Activated CD4-positive, alpha-beta T cell treated with anti-CD3 and anti-CD28 coated beads for 36 hours (primary cell): ENCODE measurements around the gene SEMA5A. TPM values are rescaled to one million over a fixed set of nuclear protein-coding genes. Genes with fewer than 3 reads are reported as not detected.

Experiments used
- ATAC-seq: fragments of 200-7000 bp; cut with Tn5 transposase; one replicate; pipeline ENCODE4 v1.10.0; 2021; ENCODE audit warnings: mild to moderate bottlenecking, moderate library complexity
- CTCF ChIA-PET: fragments of 350-600 bp; sonication (Branson Sonifier 250); formaldehyde crosslinking; loops from one replicate; lab custom pipeline; 2021; ENCODE audit warnings: antibody characterized with exemption; lab: Charles Lee
- POLR2A ChIA-PET: fragments of 350-600 bp; sonication (Branson Sonifier 250); formaldehyde crosslinking; loops from one replicate; lab custom pipeline; 2021; ENCODE audit warnings: antibody characterized with exemption, inconsistent platforms; lab: Charles Lee
- DNase-seq: peaks from one replicate; pipeline ENCODE4 v3.0.0-alpha.2; 2020
- H3K27ac Mint-ChIP-seq: one replicate; pipeline ENCODE4 v1.8.0; 2021; ENCODE audit warnings: mixed read lengths
- H3K27me3 Mint-ChIP-seq: one replicate; pipeline ENCODE4 v1.8.0; 2021; ENCODE audit warnings: mixed read lengths
- H3K36me3 Mint-ChIP-seq: one replicate; pipeline ENCODE4 v1.8.0; 2021; ENCODE audit warnings: low read depth, mixed read lengths
- H3K4me1 Mint-ChIP-seq: one replicate; pipeline ENCODE4 v1.8.0; 2021; ENCODE audit warnings: mixed read lengths
- H3K4me3 Mint-ChIP-seq: one replicate; pipeline ENCODE4 v1.8.0; 2021; ENCODE audit warnings: mild to moderate bottlenecking, moderate library complexity, mixed read lengths
- H3K9me3 Mint-ChIP-seq: one replicate; pipeline ENCODE4 v1.8.0; 2021; ENCODE audit warnings: low read depth, mixed read lengths
- intact Hi-C, 2 experiments: fragments of 100-400 bp; cut with DNase I in 1 of 2; cut with micrococcal nuclease in 1 of 2; formaldehyde crosslinking; loops; one replicate each; pipeline versions ENCODE4 v1.14.2 to v1.15.1; 2022 to 2024; cut with DNase I, micrococcal nuclease
- total RNA-seq, 2 experiments: library from RNA; stranded (reverse); gene quantifications; one replicate each; pipeline ENCODE4 v1.2.3, GENCODE V29; 2021

The SEMA5A gene
- total RNA-seq, 2 experiments from 2014 or later: 0.04 TPM; not detected in 1

DNA sequence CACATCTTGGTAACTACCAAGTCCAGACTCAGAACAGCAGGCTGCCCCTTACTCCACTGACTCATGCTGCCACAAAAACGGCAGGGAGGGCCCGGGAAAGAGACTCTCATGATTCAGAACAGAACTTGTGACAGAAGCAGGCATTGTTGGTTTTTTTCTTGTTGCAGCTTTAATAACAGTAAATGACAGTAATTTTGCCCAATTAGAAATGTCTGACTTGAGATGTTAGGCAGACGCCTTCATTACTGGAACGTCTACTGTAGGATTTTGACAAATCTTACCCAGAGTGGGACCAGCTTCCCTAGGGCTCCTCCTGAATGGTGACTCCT, 77.9 kb downstream of the SEMA5A start:
- H3K9me3 Mint-ChIP-seq: peaks cover 2% of the 10 kb centered on the region
- H3K27ac Mint-ChIP-seq: no peak overlapping the region
- peak; percentile 10 for DNase-seq
- no peak overlapping the region for H3K4me3 Mint-ChIP-seq
- POLR2A ChIA-PET: no interaction called here
- no peaks in the 10 kb centered on the region for H3K36me3 Mint-ChIP-seq
- H3K27me3 Mint-ChIP-seq: no peaks in the 10 kb centered on the region
- no peak for ATAC-seq
- CTCF ChIA-PET: no interaction called here
- H3K4me1 Mint-ChIP-seq: no peaks in the 10 kb centered on the region
- intact Hi-C loops: no loop called here

DNA sequence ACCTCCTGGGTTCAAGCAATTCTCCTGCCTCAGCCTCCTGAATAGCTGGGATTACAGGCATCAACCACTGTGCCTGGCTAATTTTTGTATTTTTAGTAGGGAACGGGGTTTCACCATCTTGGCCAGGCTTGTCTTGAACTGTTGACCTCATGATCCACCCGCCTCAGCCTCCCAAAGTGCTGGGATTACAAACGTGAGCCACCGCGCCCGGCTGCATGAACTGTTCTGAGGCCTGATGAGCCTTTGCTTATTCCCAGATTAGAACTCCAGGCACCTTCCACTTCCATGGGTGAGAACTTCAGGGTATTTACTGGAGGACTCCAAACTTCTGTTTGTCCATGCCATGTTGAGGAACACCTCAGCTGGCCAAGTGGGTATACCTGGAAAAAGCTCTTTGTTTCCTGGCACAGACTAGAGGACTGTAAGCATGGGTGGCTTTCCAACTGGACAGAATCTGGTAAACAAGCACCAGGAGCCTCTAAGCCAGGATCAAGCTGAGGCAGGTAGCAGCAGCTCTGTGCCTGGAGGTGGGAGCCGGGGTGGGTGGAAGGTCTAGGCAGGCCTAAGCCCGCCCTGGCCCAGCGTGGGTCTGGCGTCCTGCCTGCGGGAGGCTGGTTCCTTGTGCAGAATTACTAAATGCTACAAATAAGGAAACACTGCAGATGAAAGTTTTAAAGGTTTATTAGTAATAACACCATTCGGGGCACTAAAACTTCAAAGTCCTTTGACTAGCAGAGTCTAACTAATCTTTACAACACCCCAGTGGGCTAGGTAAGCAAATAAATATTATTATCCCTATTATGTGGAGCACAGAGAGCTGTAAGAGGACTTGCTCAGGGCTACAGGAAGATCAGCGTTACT, 78.4 kb downstream of the SEMA5A start:
- ChIA-PET POLR2A (no interaction called here), CTCF (no interaction called here)
- no peak for DNase-seq
- H3K27me3 Mint-ChIP-seq: no peaks in the 10 kb centered on the region
- H3K4me3 Mint-ChIP-seq: no peak overlapping the region
- no peak for ATAC-seq
- H3K4me1 Mint-ChIP-seq: no peaks in the 10 kb centered on the region
- peaks cover 2% of the 10 kb centered on the region for H3K9me3 Mint-ChIP-seq
- intact Hi-C loops: no loop called here
- no peaks in the 10 kb centered on the region for H3K36me3 Mint-ChIP-seq
- no peak overlapping the region for H3K27ac Mint-ChIP-seq

DNA sequence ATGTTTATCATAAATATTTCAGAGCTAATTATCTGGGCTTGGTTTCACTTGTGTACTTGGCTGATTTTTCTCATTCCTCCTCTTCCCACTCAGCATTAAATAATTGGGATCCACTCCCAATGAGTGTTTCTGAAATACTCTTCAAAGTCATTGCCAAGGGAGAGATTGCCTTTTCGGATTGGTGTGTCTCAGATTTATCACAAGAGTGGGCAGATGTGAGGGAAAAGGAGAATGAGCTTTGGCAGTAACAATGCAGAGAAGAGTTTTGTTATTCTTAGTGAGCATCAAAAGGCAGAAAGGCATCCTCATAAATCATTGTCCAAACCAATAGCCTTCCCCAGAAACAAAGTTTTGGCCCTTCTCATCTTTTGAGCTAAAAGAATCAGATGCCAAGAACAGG, 79.2 kb downstream of the SEMA5A start:
- Mint-ChIP-seq H3K9me3 (peaks cover 2% of the 10 kb centered on the region), H3K36me3 (no peaks in the 10 kb centered on the region), H3K27ac (no peak overlapping the region), H3K4me1 (no peaks in the 10 kb centered on the region), H3K27me3 (no peaks in the 10 kb centered on the region), H3K4me3 (no peak overlapping the region)
- ChIA-PET POLR2A (no interaction called here), CTCF (no interaction called here)
- no peak for ATAC-seq
- no peak for DNase-seq
- intact Hi-C loops: no loop called here

DNA sequence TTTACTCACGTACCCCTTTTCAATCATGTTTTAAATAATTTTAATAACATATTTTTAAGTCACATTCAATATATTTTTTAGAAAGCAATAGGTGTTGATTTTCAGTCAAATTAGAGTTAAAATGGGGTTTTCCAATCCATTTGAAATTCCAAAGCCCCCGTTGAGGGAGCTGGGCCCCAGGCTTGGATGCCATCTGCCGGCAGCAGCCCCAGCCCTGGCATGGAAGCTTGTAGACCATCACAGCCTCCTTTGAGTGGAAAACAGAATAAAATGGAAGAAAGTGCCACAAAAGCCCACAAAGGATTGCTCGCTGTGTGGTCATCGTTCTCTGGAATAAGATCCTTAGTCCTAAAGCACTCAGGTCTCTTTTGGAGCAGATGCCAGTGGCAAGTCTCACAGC, 81.4 kb downstream of the SEMA5A start:
- Mint-ChIP-seq H3K9me3 (peaks cover 2% of the 10 kb centered on the region), H3K4me1 (no peaks in the 10 kb centered on the region), H3K27ac (no peak overlapping the region), H3K4me3 (no peak overlapping the region), H3K36me3 (no peaks in the 10 kb centered on the region), H3K27me3 (no peaks in the 10 kb centered on the region)
- DNase-seq: no peak
- ATAC-seq: no peak
- CTCF ChIA-PET: interaction anchor here (0.6 kb wide), 1 partner anchor 59 kb away, joined by 3 read pairs; no protein-coding TSS in a partner anchor
- intact Hi-C loops: no loop called here
- POLR2A ChIA-PET: no interaction called here

DNA sequence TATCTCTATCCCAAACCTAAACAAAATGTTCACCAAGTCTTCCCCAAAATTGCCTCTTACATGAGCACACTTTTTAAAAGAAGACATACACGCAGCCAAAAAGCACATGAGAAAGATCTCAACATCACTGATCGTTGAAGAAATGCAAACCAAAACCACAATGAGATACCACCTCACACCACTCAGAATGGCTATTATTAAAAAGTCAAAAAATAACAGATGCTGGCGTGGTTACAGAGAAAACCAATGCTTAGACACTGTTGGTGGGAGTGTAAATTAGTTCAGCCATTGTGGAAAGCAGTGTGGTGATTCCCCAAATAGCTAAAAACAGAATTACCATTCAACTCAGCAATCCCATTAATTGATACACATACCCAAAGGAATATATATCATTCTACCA, 83.8 kb downstream of the SEMA5A start:
- POLR2A ChIA-PET: no interaction called here

DNA sequence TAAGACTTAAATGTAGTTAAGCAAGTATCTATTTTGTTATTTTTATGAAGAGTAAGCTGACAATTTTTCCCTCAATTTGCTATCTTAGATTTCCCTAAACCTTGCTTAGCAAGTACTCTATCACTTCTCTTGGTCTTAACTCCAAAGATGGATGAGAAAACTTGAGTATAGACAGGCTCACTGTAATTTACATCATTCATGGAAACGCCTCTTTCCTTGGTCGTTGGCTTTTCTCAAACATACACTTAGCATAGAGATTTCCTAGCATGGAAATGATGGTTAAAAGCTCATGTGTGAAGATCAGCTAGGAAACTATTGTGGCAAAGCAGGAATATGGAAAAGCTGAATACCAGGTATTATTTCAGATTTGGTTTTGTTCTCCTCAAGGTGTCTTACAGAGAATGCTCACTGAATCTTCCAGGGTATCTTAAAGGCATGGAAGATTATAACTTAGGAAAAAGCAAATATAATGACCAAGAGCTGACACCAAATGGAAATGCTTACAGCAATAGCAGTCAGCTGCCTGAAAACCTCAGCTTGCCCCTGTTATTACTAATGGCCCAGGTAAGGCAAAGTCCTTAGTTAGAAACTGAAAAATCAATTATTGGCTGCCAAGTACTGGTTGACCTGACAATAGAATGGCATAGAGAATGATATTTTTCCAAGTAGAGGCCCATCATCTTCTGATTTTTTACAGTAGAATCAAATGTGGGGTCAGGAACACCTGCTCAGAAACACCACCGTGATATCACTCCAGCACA, 84.8 kb downstream of the SEMA5A start:
- no peak for ATAC-seq
- CTCF ChIA-PET: no interaction called here
- no peaks in the 10 kb centered on the region for H3K27me3 Mint-ChIP-seq

More for the DNA sequence above, 83.8 kb downstream of the SEMA5A start:
- DNase-seq (no peak), ATAC-seq (no peak)
- peaks cover 4% of the 10 kb centered on the region for H3K9me3 Mint-ChIP-seq
- intact Hi-C loops: no loop called here
- no peak overlapping the region for H3K27ac Mint-ChIP-seq
- H3K4me1 Mint-ChIP-seq: no peaks in the 10 kb centered on the region
- CTCF ChIA-PET: no interaction called here
- no peak overlapping the region for H3K4me3 Mint-ChIP-seq
- no peaks in the 10 kb centered on the region for H3K27me3 Mint-ChIP-seq
- no peaks in the 10 kb centered on the region for H3K36me3 Mint-ChIP-seq

DNA sequence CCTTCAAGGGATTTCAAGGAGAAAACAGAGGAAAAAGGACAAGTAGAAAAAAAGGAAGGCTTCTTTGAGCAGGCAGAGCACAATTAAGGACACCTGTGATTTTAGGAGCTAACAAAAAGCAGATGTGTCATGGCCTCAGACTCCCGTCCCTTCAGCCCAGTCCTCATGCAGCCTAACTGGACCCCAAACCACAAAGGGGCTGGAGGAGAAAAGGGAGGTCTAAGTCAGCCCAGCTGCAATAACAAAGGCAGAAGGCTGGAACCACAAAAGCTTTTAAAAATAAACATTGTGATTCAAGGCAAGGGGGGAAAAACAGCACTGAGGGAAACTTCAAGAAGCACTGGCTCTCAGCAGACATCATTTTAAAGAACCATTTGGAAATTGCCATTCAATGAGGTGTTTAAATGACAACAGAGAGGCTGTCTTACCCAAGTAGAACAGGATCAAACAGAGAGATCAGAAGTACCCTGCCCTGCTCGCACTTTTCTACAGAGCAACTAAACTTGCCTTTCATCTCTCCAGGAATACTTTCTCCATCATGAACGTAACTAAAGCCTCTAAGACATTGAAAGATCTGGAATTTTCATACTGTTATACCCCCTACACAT, 89.3 kb downstream of the SEMA5A start:
- DNase-seq (no peak), ATAC-seq (no peak)
- Mint-ChIP-seq H3K27me3 (no peaks in the 10 kb centered on the region), H3K27ac (no peak overlapping the region), H3K9me3 (peaks cover 6% of the 10 kb centered on the region), H3K4me3 (no peak overlapping the region), H3K4me1 (no peaks in the 10 kb centered on the region), H3K36me3 (no peaks in the 10 kb centered on the region)
- POLR2A ChIA-PET: no interaction called here
- CTCF ChIA-PET: no interaction called here
- intact Hi-C loops: no loop called here

More for the DNA sequence above, 84.8 kb downstream of the SEMA5A start:
- intact Hi-C loops: no loop called here
- Mint-ChIP-seq H3K9me3 (peaks cover 6% of the 10 kb centered on the region), H3K36me3 (no peaks in the 10 kb centered on the region), H3K27ac (no peak overlapping the region), H3K4me3 (no peak overlapping the region), H3K4me1 (no peaks in the 10 kb centered on the region)
- DNase-seq: no peak
- POLR2A ChIA-PET: no interaction called here

DNA sequence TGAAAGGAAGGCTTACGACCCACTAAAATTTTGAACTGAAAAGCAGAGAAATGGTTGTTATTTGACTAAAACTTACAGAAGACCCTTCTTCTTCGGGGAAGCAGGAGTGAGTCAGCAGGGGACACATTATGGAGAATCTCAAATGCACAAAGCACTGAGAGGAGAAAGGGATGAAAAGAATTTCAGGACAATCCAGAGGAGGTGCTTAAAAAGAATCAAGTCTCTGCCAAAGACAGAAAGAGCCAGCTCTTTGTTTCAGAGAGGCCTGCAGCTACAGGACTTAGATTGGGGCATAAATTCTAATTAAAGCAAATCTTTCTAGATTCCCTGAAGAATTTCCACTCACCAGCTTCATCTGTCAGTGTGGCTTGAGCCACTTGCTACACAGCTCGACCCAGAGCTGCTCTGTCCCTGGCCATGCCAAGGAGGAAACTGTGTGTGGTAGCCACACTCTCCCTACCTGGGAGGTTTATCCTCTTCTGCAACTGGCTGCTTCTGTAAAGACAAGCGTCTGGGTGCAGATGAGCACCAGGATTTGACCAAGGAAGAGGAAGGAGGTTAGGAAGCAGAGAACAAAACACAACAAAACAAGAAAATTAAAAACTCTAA, 89.9 kb downstream of the SEMA5A start:
- intact Hi-C loops: no loop called here
- Mint-ChIP-seq H3K36me3 (no peaks in the 10 kb centered on the region), H3K4me3 (no peak overlapping the region), H3K9me3 (peaks cover 6% of the 10 kb centered on the region), H3K27ac (no peak overlapping the region), H3K4me1 (no peaks in the 10 kb centered on the region), H3K27me3 (no peaks in the 10 kb centered on the region)
- ChIA-PET CTCF (no interaction called here), POLR2A (no interaction called here)
- no peak for ATAC-seq
- DNase-seq: no peak

DNA sequence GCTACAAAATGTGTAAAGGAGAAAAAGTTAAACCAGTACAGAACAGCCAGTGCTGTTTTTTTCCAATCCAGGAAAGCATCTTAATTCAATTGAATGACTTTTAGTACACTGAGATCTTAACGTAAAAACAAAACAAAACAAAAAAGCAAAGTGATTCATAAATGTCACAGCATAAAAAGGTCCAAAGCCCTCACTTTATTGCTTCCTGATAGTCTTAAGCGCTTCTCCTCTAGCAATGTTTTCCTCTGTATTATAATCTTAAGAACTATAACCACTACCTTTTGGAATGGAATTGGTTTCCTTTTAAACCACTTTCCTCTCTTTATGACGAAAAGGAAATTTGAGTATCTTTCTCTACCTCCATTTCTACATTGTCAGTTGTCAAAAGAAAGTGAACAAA, 91.4 kb downstream of the SEMA5A start:
- POLR2A ChIA-PET: no interaction called here
- Mint-ChIP-seq H3K27me3 (no peaks in the 10 kb centered on the region), H3K36me3 (no peaks in the 10 kb centered on the region), H3K27ac (no peak overlapping the region), H3K4me3 (no peak overlapping the region), H3K4me1 (no peaks in the 10 kb centered on the region), H3K9me3 (peaks cover 6% of the 10 kb centered on the region)
- DNase-seq: no peak
- ATAC-seq: no peak
- CTCF ChIA-PET: no interaction called here
- intact Hi-C loops: no loop called here

DNA sequence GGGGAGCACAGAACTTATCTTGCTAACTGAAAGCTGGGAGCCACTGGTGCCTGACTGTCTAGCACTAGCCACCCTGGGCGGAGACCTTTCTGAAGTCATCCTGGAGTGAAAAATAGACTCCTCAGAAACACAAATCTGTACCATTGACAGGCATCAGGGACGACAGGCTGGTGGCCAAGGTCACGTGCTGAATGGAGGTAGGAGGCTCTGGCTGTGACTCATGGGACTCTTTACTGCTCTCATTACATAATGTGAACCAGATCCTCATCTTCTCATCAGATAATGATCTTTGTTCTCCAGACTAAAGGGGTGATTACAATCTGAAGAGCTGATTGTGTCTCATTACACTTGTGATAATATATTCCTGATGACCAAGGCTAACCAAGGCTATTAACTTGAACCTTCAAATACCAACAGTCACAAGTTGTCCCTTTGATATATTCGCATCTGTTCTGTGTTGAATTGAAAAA, 91.8 kb downstream of the SEMA5A start:
- POLR2A ChIA-PET: no interaction called here
- Mint-ChIP-seq H3K4me3 (no peak overlapping the region), H3K4me1 (no peaks in the 10 kb centered on the region), H3K36me3 (no peaks in the 10 kb centered on the region), H3K27ac (no peak overlapping the region), H3K9me3 (peaks cover 6% of the 10 kb centered on the region), H3K27me3 (no peaks in the 10 kb centered on the region)
- no peak for DNase-seq
- CTCF ChIA-PET: no interaction called here
- ATAC-seq: no peak
- intact Hi-C loops: no loop called here

DNA sequence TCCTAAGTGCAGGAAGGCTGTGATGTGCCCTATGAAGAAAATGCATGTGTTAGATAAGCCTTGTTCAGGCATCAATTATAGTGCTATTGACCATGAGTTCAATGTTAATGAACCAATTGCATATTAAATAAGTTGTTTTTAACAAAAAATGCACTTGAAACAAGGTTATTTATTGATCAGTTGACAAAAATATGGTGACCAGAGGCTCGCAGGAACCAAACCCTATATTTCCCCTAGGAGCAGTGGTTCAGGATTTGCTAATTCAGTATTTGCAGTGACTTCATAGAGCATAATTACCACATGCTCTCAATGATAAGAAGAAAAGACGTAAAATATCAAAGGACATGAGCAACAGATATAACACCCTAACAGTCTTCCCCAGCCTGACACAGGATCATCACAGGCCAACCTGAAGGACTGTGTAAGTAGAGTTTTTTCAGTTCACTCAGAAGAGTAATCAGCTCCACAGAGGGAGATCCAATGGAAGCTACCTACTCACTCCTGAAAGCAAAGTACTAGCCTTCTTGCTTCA, 92.3 kb downstream of the SEMA5A start:
- ChIA-PET POLR2A (no interaction called here), CTCF (no interaction called here)
- no peak for DNase-seq
- Mint-ChIP-seq H3K4me3 (no peak overlapping the region), H3K27me3 (no peaks in the 10 kb centered on the region), H3K36me3 (no peaks in the 10 kb centered on the region), H3K4me1 (no peaks in the 10 kb centered on the region), H3K9me3 (peaks cover 6% of the 10 kb centered on the region), H3K27ac (no peak overlapping the region)
- intact Hi-C loops: no loop called here
- ATAC-seq: no peak
